Panc1 (cell line): ENCODE measurements around the gene DPM2. TPM values are rescaled to one million over a fixed set of nuclear protein-coding genes. Genes with fewer than 3 reads are reported as not detected.

Experiments used
- ATAC-seq: fragments of 200-7000 bp; cut with Tn5 transposase; 2 replicates; pipeline ENCODE4 v1.9.1; 2020; ENCODE audit warnings: mild to moderate bottlenecking, moderate library complexity
- BruUV-seq: library from RNA; stranded (reverse); fragments of 400-500 nt; replicated peaks from 2 replicates; lab custom pipeline; 2021; lab: Mats Ljungman, UMichigan
- CTCF ChIA-PET: fragments of 300-600 bp; sonication (Branson Sonifier 250); formaldehyde crosslinking; loops from one replicate; lab custom pipeline; 2022; ENCODE audit warnings: antibody characterized with exemption; lab: Charles Lee
- POLR2A ChIA-PET: fragments of 300-600 bp; sonication (Branson Sonifier 250); formaldehyde crosslinking; loops from one replicate; lab custom pipeline; 2022; ENCODE audit warnings: antibody characterized with exemption; lab: Charles Lee
- DNase-seq: peaks from one replicate; pipeline ENCODE4 v3.0.0-alpha.2; 2010; ENCODE audit warnings: low read depth, low spot score
- H3K27ac ChIP-seq: 2 replicates; pipeline ENCODE4 v1.5.1; 2011; ENCODE audit warnings: mild to moderate bottlenecking, low read length, inconsistent platforms
- H3K27me3 ChIP-seq: fragments of 200-500 bp; sonication (Bioruptor generic); 2 replicates; pipeline ENCODE4 v1.6.0; 2014; ENCODE audit warnings: low read length, inconsistent platforms; ENCODE audit not compliant: control insufficient read depth, insufficient read depth
- H3K36me3 ChIP-seq: fragments of 200-500 bp; sonication (Bioruptor generic); 2 replicates; pipeline ENCODE4 v1.5.1; 2014; ENCODE audit warnings: inconsistent platforms, mild to moderate bottlenecking, low read length, moderate library complexity; ENCODE audit not compliant: control insufficient read depth, insufficient read depth
- H3K4me1 ChIP-seq: 2 replicates; pipeline ENCODE4 v1.5.1; 2011; ENCODE audit warnings: inconsistent platforms, mild to moderate bottlenecking, low read length, moderate library complexity; ENCODE audit not compliant: control insufficient read depth, insufficient read depth
- H3K4me3 ChIP-seq, 2 experiments: 2 replicates each; pipeline ENCODE4 v1.5.1; 2011 to 2012; ENCODE audit warnings: low read depth in 2 of 2, low read length in 2 of 2, mild to moderate bottlenecking in 2 of 2, inconsistent platforms in 1 of 2, moderate library complexity in 1 of 2
- H3K9me3 ChIP-seq: fragments of 200-500 bp; sonication (Bioruptor generic); 2 replicates; pipeline ENCODE4 v1.5.1; 2014; ENCODE audit warnings: low read depth, mild to moderate bottlenecking, inconsistent platforms, low read length, moderate library complexity; ENCODE audit not compliant: control insufficient read depth, insufficient read depth
- CTCF ChIP-seq: fragments of 450-650 bp; IDR thresholded peaks from 2 replicates; pipeline ENCODE4 v1.5.1; 2017; ENCODE audit warnings: mild to moderate bottlenecking
- POLR2AphosphoS5 ChIP-seq: IDR thresholded peaks from 2 replicates; pipeline ENCODE4 v1.6.1; 2012; ENCODE audit warnings: mild to moderate bottlenecking, low read depth, low read length, moderate library complexity
- REST ChIP-seq, 2 experiments: IDR thresholded peaks; 2 replicates each; pipeline ENCODE4 v1.6.1; 2011 to 2012; ENCODE audit warnings: low read depth in 2 of 2, control low read depth in 1 of 2, low read length in 1 of 2, mild to moderate bottlenecking in 1 of 2, moderate library complexity in 1 of 2; ENCODE audit not compliant: insufficient read depth in 1 of 2
- SIN3A ChIP-seq: IDR thresholded peaks from 2 replicates; pipeline ENCODE4 v1.6.1; 2012; ENCODE audit warnings: low read depth, mild to moderate bottlenecking, low read length, moderate library complexity, borderline replicate concordance; ENCODE audit not compliant: insufficient read depth
- TCF7L2 ChIP-seq: IDR thresholded peaks from 2 replicates; pipeline ENCODE4 v1.6.1; 2011; ENCODE audit warnings: mild to moderate bottlenecking, low read depth, low read length, inconsistent platforms
- in situ Hi-C: cut with HindIII; loops from 2 replicates; pipeline ENCODE4 v1.10.0; 2016; ENCODE audit warnings: low sequenced_read_pairs, low pct_unique_long_range_greater_than_20kb
- intact Hi-C: fragments of 100-400 bp; cut with micrococcal nuclease; formaldehyde crosslinking; loops from one replicate; pipeline ENCODE4 v1.10.0; 2022; ENCODE audit not compliant: unreplicated experiment
- total RNA-seq: library from RNA; stranded (reverse); gene quantifications from one replicate; pipeline ENCODE4 v1.2.1, GENCODE V29; 2021; ENCODE audit not compliant: unreplicated experiment

DPM2 gene
- total RNA-seq, 1 experiment from 2014 or later = 58.7 TPM

GRCh38 chr9:127915801-127916719 is 21.6 kb downstream of the DPM2 start:
- TF ChIP-seq SIN3A (no peak), TCF7L2 (no peak), CTCF (no peak)
- DNase-seq (no peak), ATAC-seq (peak; percentile 5)
- POLR2A ChIA-PET = interaction anchor here (0.5 to 0.6 kb wide), 3 partner anchors 9 to 107 kb away, joined by 3 to 5 read pairs (median 4); no protein-coding TSS in a partner anchor
- CTCF ChIA-PET = no interaction called here
- peaks cover 36% of the 10 kb centered on the region for H3K4me1 ChIP-seq
- no TSS peak for BruUV-seq
- H3K36me3 ChIP-seq = no peaks in the 10 kb centered on the region
- intact Hi-C loops (no loop called here), in situ Hi-C loops (no loop called here)
- no peaks in the 10 kb centered on the region for H3K9me3 ChIP-seq
- H3K27me3 ChIP-seq = no peaks in the 10 kb centered on the region
- peak overlapping the region; percentile 70 for H3K27ac ChIP-seq
- peak overlapping the region; percentile 59 to 80 for H3K4me3 ChIP-seq

- intact Hi-C loops = no loop called here
- H3K27me3 ChIP-seq = no peaks in the 10 kb centered on the region
- no TSS peak for BruUV-seq
- ATAC-seq (no peak), DNase-seq (no peak)
- in situ Hi-C loops = no loop called here
- peak overlapping the region in 1 of 2 experiments; percentile 16; a peak in 1 of 4 replicates for H3K4me3 ChIP-seq
- CTCF ChIA-PET = no interaction called here
- H3K4me1 ChIP-seq = peaks cover 33% of the 10 kb centered on the region
- 0 out of 2 replicates have a peak overlapping the region, but pooled peaks have one; percentile 12 for H3K27ac ChIP-seq
- POLR2A ChIA-PET = no interaction called here
- no peak for TF ChIP-seq POLR2AphosphoS5
- no peak for TF ChIP-seq CTCF
- TF ChIP-seq REST (IDR thresholded peaks at IDR 0.05; ENCODE audit: insufficient read depth in 1 of 2, low read depth in 2 of 2, low read length in 1 of 2) = no peak
- no peak for TF ChIP-seq SIN3A
- no peak for TF ChIP-seq TCF7L2
- H3K36me3 ChIP-seq = no peaks in the 10 kb centered on the region
- H3K9me3 ChIP-seq = no peaks in the 10 kb centered on the region
Measured at GRCh38 chr9:127915325-127915752, 22.3 kb downstream of the DPM2 start.
